Measurements from ENCODE around the gene SPOCK1. TPM values are rescaled to one million over a fixed set of nuclear protein-coding genes. Genes with fewer than 3 reads are reported as not detected.

The SPOCK1 gene
- total and polyA plus RNA-seq, 9 of the 15 experiments (the other 6 are each of a cell fraction or from before 2014, with no cell fraction given) = 0.01 to 0.35 (median 0.04) TPM; not detected in 6

GRCh38 chr5:137119321-137119720 is 379.8 kb downstream of the SPOCK1 start:
- Histone ChIP-seq H3K79me2 (ENCODE audit: control insufficient read depth, insufficient read depth, low read length) (no peaks in the 10 kb centered on the region), H3K9me3 (replicated peaks; ENCODE audit: control insufficient read depth, insufficient read depth, low read depth, low read length) (no peaks in the 10 kb centered on the region), H3K9ac (ENCODE audit: insufficient read depth in 1 of 2, low read depth in 2 of 2, low read length in 2 of 2) (no peak overlapping the region), H4K20me1 (replicated peaks; ENCODE audit: control insufficient read depth, insufficient read depth, low read length) (no peaks in the 10 kb centered on the region), H2AFZ (ENCODE audit: low read depth, low read length) (no peak overlapping the region), H3K36me3 (ENCODE audit: control insufficient read depth, insufficient read depth, low read length) (no peaks in the 10 kb centered on the region), H3K4me2 (ENCODE audit: insufficient read depth, low read length) (no peak overlapping the region), H3K9me1 (ENCODE audit: control insufficient read depth, insufficient read depth, low read length) (no peaks in the 10 kb centered on the region), H3K27ac (ENCODE audit: extremely low read depth, low read depth, low read length) (no peak overlapping the region), H3K4me1 (replicated peaks in 1 of 2; ENCODE audit: control insufficient read depth in 2 of 2, insufficient read depth in 2 of 2, low read length in 2 of 2) (no peaks in the 10 kb centered on the region), H3K27me3 (ENCODE audit: control insufficient read depth in 2 of 2, insufficient read depth in 2 of 2, low read length in 2 of 2) (no peaks in the 10 kb centered on the region), H3K4me3 (no peak overlapping the region)
- FAIRE-seq (no peak), ATAC-seq (no peak), DNase-seq (ENCODE audit: extremely low read depth in 1 of 4, low spot score in 3 of 4) (no peak)
- no TSS peak for BruUV-seq (replicated peaks)
- ChIA-PET POLR2A (no interaction called here), CTCF (ENCODE audit: low intra/inter-chr PET ratio) (no interaction called here)
- intact Hi-C loops (cut with micrococcal nuclease) (no loop called here), in situ Hi-C loops (cut with MboI) (no loop called here)
- under 1% methylated on average over 6 of the region's 6 CpGs for WGBS (ENCODE audit: insufficient coverage, low coverage, missing lambda C conversion rate)
- TF ChIP-seq CHD1 (IDR thresholded peaks at IDR 0.05; ENCODE audit: low read length) (no peak), IFI16 (CRISPR knock-in tag; IDR thresholded peaks at IDR 0.05) (no peak), NFIX (CRISPR knock-in tag; IDR thresholded peaks at IDR 0.05; ENCODE audit: low read depth) (no peak), TCF3 (CRISPR knock-in tag; IDR thresholded peaks at IDR 0.05) (no peak), SAP30 (IDR thresholded peaks at IDR 0.05; ENCODE audit: borderline replicate concordance, insufficient read depth, low read depth, low read length, poor library complexity, severe bottlenecking) (no peak), TARDBP (IDR thresholded peaks at IDR 0.05) (no peak), ZEB2 (IDR thresholded peaks at IDR 0.05) (no peak), ZNF282 (CRISPR knock-in tag; IDR thresholded peaks at IDR 0.05) (no peak), ZNF445 (CRISPR knock-in tag; IDR thresholded peaks at IDR 0.05; ENCODE audit: low read depth) (no peak), IRF2 (CRISPR knock-in tag; IDR thresholded peaks at IDR 0.05) (no peak)
